T-cell (primary cell): Measurements from ENCODE around the gene KRTAP5-1. TPM values are rescaled to one million over a fixed set of nuclear protein-coding genes. Genes with fewer than 3 reads are reported as not detected.
A peak's percentile ranks its signal among the peaks of the same experiment; 100 is the strongest.

Source experiments
- ATAC-seq, 4 experiments: fragments of 200-7000 bp in 3 of 4; fragments of 150-1000 bp in 1 of 4; cut with Tn5 transposase; replicated peaks in 1 of 4; 1 replicate in 3 of 4; 2 replicates in 1 of 4; pipeline ENCODE4 v1.10.0; 2021; ENCODE audit warnings: moderate library complexity in 3 of 4, mild to moderate bottlenecking in 2 of 4, moderate number of reproducible peaks in 1 of 4
- CTCF ChIA-PET, 2 donors: fragments of 300-600 bp; sonication (Branson Sonifier 250); formaldehyde crosslinking; loops; one replicate each; lab custom pipeline; 2022; ENCODE audit warnings: antibody characterized with exemption in 2 of 2; lab: Charles Lee
- POLR2A ChIA-PET, 2 donors: fragments of 300-600 bp; sonication (Branson Sonifier 250); formaldehyde crosslinking; loops; one replicate each; lab custom pipeline; 2022; ENCODE audit warnings: antibody characterized with exemption in 2 of 2; lab: Charles Lee
- DNase-seq, 35 experiments: peaks; one replicate each; pipeline versions ENCODE4 v3.0.0 to v3.0.0-alpha.2; 2013 to 2023
- H3K27ac ChIP-seq: one replicate; pipeline ENCODE4 v1.5.1; 2013; ENCODE audit warnings: low read length
- H3K27me3 ChIP-seq, 2 experiments: replicated peaks in 1 of 2; 1 replicate in 1 of 2; 2 replicates in 1 of 2; pipeline versions ENCODE4 v1.6.1 to v1.7.0; 2013; ENCODE audit warnings: low read length in 1 of 2, mixed read lengths in 1 of 2; ENCODE audit not compliant: control insufficient read depth in 2 of 2, insufficient read depth in 2 of 2; ENCODE audit errors: extremely low read depth in 1 of 2
- H3K36me3 ChIP-seq, 2 donors: 1 replicate in 1 of 2; 2 replicates in 1 of 2; pipeline versions ENCODE4 v1.6.1 to v1.7.0; 2013; ENCODE audit warnings: low read length in 1 of 2; ENCODE audit not compliant: control insufficient read depth in 2 of 2, insufficient read depth in 1 of 2; ENCODE audit errors: extremely low read depth in 1 of 2
- H3K4me1 ChIP-seq, 2 experiments: 1 replicate in 1 of 2; 2 replicates in 1 of 2; pipeline versions ENCODE4 v1.6.1 to v1.7.0; 2013; ENCODE audit warnings: low read length in 2 of 2, mixed read lengths in 1 of 2; ENCODE audit not compliant: insufficient read depth in 2 of 2, control insufficient read depth in 1 of 2; ENCODE audit errors: extremely low read depth in 1 of 2
- H3K4me3 ChIP-seq, 2 donors: 1 replicate in 1 of 2; 2 replicates in 1 of 2; pipeline versions ENCODE4 v1.5.1 to v1.7.0; 2013; ENCODE audit warnings: mild to moderate bottlenecking in 2 of 2, low read length in 1 of 2, moderate library complexity in 1 of 2; ENCODE audit not compliant: control insufficient read depth in 1 of 2; ENCODE audit errors: extremely low read depth in 1 of 2
- H3K9me3 ChIP-seq: 2 replicates; pipeline ENCODE4 v1.7.0; 2013
- H3K27ac Mint-ChIP-seq, 2 donors: one replicate each; pipeline ENCODE4 v1.8.0; 2020 to 2021; ENCODE audit warnings: mild to moderate bottlenecking in 2 of 2, mixed read lengths in 2 of 2
- H3K27me3 Mint-ChIP-seq, 2 donors: one replicate each; pipeline ENCODE4 v1.8.0; 2021 to 2022; ENCODE audit warnings: mixed read lengths in 2 of 2
- H3K36me3 Mint-ChIP-seq: one replicate; pipeline ENCODE4 v1.8.0; 2021; ENCODE audit warnings: mixed read lengths
- H3K4me1 Mint-ChIP-seq, 3 donors: one replicate each; pipeline ENCODE4 v1.8.0; 2020 to 2022; ENCODE audit warnings: mixed read lengths in 3 of 3, mild to moderate bottlenecking in 1 of 3
- H3K4me3 Mint-ChIP-seq, 3 donors: one replicate each; pipeline ENCODE4 v1.8.0; 2020 to 2022; ENCODE audit warnings: mild to moderate bottlenecking in 3 of 3, mixed read lengths in 3 of 3, moderate library complexity in 3 of 3
- H3K9me3 Mint-ChIP-seq, 3 donors: one replicate each; pipeline ENCODE4 v1.8.0; 2020 to 2022; ENCODE audit warnings: mixed read lengths in 3 of 3
- WGBS: methylation state at CpG from one replicate; pipeline ENCODE4 v1.1.5; 2013; ENCODE audit warnings: missing lambda C conversion rate; ENCODE audit not compliant: insufficient coverage; 5-methylcytosine and 5-hydroxymethylcytosine counted together
- total RNA-seq, 35 experiments: library from RNA in 6 of 35; stranded (reverse) in 6 of 35; fragments of 120-200 nt in 1 of 35; gene quantifications; one replicate each; pipeline versions ENCODE4 v1.2.1 to v1.2.4 and lab custom pipeline; 2013 to 2026

Gene KRTAP5-1
- total RNA-seq, 5 donors from 2014 or later (not counting 1 experiment from before 2014, with no cell fraction given), result not detected

GRCh38 chr11:1562469-1563148 lies 22.5 kb downstream of the KRTAP5-1 start:
- DNase-seq, result peak in 1 of 35 experiments; percentile 7
- CTCF ChIA-PET, result no interaction called here
- WGBS, result 88% methylated on average over 13 of the region's 14 CpGs
- ATAC-seq, result no peak
- no peaks in the 10 kb centered on the region for H3K9me3 ChIP-seq
- H3K4me1 Mint-ChIP-seq, result peaks cover 0 to 5% (median 2%) of the 10 kb centered on the region in 3 donors
- H3K36me3 ChIP-seq, result peaks cover 0 to 6% of the 10 kb centered on the region in 2 donors
- no peaks in the 10 kb centered on the region for H3K27me3 Mint-ChIP-seq
- POLR2A ChIA-PET, result no interaction called here
- peaks cover 8% of the 10 kb centered on the region for H3K36me3 Mint-ChIP-seq
- H3K27ac Mint-ChIP-seq, result no peak overlapping the region
- peaks cover 0 to 20% of the 10 kb centered on the region in 2 experiments for H3K4me1 ChIP-seq
- no peak overlapping the region for H3K27ac ChIP-seq
- no peak overlapping the region for H3K4me3 ChIP-seq
- H3K27me3 ChIP-seq, result peaks cover 0 to 18% of the 10 kb centered on the region in 2 experiments
- H3K9me3 Mint-ChIP-seq, result no peaks in the 10 kb centered on the region
- H3K4me3 Mint-ChIP-seq, result peak overlapping the region in 1 of 3 donors; percentile 16

GRCh38 chr11:1561955-1562354 lies 23.1 kb downstream of the KRTAP5-1 start:
- Histone ChIP-seq H3K4me1 (peaks cover 0 to 13% of the 10 kb centered on the region in 2 experiments), H3K4me3 (no peak overlapping the region), H3K9me3 (no peaks in the 10 kb centered on the region), H3K36me3 (peaks cover 0 to 9% of the 10 kb centered on the region in 2 donors), H3K27me3 (peaks cover 0 to 18% of the 10 kb centered on the region in 2 experiments), H3K27ac (no peak overlapping the region)
- ChIA-PET POLR2A (no interaction called here), CTCF (no interaction called here)
- Mint-ChIP-seq H3K27me3 (no peaks in the 10 kb centered on the region), H3K9me3 (no peaks in the 10 kb centered on the region), H3K36me3 (peaks cover 10% of the 10 kb centered on the region), H3K27ac (no peak overlapping the region), H3K4me3 (no peak overlapping the region), H3K4me1 (peaks cover 0 to 5% (median 1%) of the 10 kb centered on the region in 3 donors)
- no peak for DNase-seq
- ATAC-seq, result no peak
- WGBS, result 41% methylated on average over 3 of the region's 5 CpGs

- ATAC-seq (no peak), DNase-seq (no peak)
- ChIA-PET POLR2A (interaction anchor here in 1 of 2 donors (0.6 kb wide), 1 partner anchor 1392 kb away, joined by 3 read pairs; no protein-coding TSS in a partner anchor), CTCF (no interaction called here)
- no peak overlapping the region for H3K27ac Mint-ChIP-seq
- H3K36me3 Mint-ChIP-seq, result peaks cover 10% of the 10 kb centered on the region
- H3K36me3 ChIP-seq, result peaks cover 0 to 9% of the 10 kb centered on the region in 2 donors
- H3K9me3 Mint-ChIP-seq, result no peaks in the 10 kb centered on the region
- H3K4me3 Mint-ChIP-seq, result no peak overlapping the region
- no peak overlapping the region for H3K4me3 ChIP-seq
- H3K4me1 ChIP-seq, result peaks cover 0 to 8% of the 10 kb centered on the region in 2 experiments
- no peaks in the 10 kb centered on the region for H3K9me3 ChIP-seq
- peaks cover 0 to 5% (median 0%) of the 10 kb centered on the region in 3 donors for H3K4me1 Mint-ChIP-seq
- WGBS, result 91% methylated on average over 15 of the region's 17 CpGs
- peaks cover 0 to 18% of the 10 kb centered on the region in 2 experiments for H3K27me3 ChIP-seq
- no peak overlapping the region for H3K27ac ChIP-seq
- H3K27me3 Mint-ChIP-seq, result no peaks in the 10 kb centered on the region
Measured at GRCh38 chr11:1561266-1561665, 23.8 kb downstream of the KRTAP5-1 start.

- Mint-ChIP-seq H3K36me3 (peaks cover 10% of the 10 kb centered on the region), H3K27me3 (no peaks in the 10 kb centered on the region), H3K4me1 (peaks cover 0 to 5% (median 0%) of the 10 kb centered on the region in 3 donors), H3K9me3 (no peaks in the 10 kb centered on the region), H3K27ac (no peak overlapping the region), H3K4me3 (no peak overlapping the region)
- CTCF ChIA-PET, result no interaction called here
- Histone ChIP-seq H3K36me3 (peaks cover 0 to 9% of the 10 kb centered on the region in 2 donors), H3K27ac (no peak overlapping the region), H3K4me3 (no peak overlapping the region), H3K9me3 (no peaks in the 10 kb centered on the region), H3K27me3 (peaks cover 0 to 17% of the 10 kb centered on the region in 2 experiments), H3K4me1 (peaks cover 0 to 8% of the 10 kb centered on the region in 2 experiments)
- DNase-seq (no peak), ATAC-seq (no peak)
- POLR2A ChIA-PET, result interaction anchor here in 1 of 2 donors (0.6 kb wide), 1 partner anchor 1392 kb away, joined by 3 read pairs; no protein-coding TSS in a partner anchor
- WGBS, result 98% methylated on average over 5 of the region's 8 CpGs
Measured at GRCh38 chr11:1560649-1561251, 24.3 kb downstream of the KRTAP5-1 start.

GRCh38 chr11:1560002-1560648 lies 25.0 kb downstream of the KRTAP5-1 start:
- H3K4me3 ChIP-seq, result no peak overlapping the region
- H3K27me3 Mint-ChIP-seq, result no peaks in the 10 kb centered on the region
- peaks cover 0 to 17% of the 10 kb centered on the region in 2 experiments for H3K27me3 ChIP-seq
- H3K36me3 Mint-ChIP-seq, result peaks cover 10% of the 10 kb centered on the region
- no peak overlapping the region for H3K27ac ChIP-seq
- peaks cover 0 to 5% (median 0%) of the 10 kb centered on the region in 3 donors for H3K4me1 Mint-ChIP-seq
- POLR2A ChIA-PET, result no interaction called here
- peaks cover 0 to 8% of the 10 kb centered on the region in 2 experiments for H3K4me1 ChIP-seq
- CTCF ChIA-PET, result interaction anchor here in 1 of 2 donors (0.5 kb wide), 1 partner anchor 859 kb away, joined by 6 read pairs; no protein-coding TSS in a partner anchor
- peak in 1 of 35 experiments; percentile 16 for DNase-seq
- ATAC-seq, result no peak
- H3K4me3 Mint-ChIP-seq, result no peak overlapping the region
- H3K9me3 ChIP-seq, result no peaks in the 10 kb centered on the region
- H3K9me3 Mint-ChIP-seq, result no peaks in the 10 kb centered on the region
- peaks cover 0 to 9% of the 10 kb centered on the region in 2 donors for H3K36me3 ChIP-seq
- 87% methylated on average over 10 of the region's 15 CpGs for WGBS
- no peak overlapping the region for H3K27ac Mint-ChIP-seq
